Endothelial cell of umbilical vein (primary cell): Measurements from ENCODE around the gene TBX15. TPM values are rescaled to one million over a fixed set of nuclear protein-coding genes. Genes with fewer than 3 reads are reported as not detected.

Experiments used
- BruUV-seq: library from RNA; stranded (reverse); fragments of 400-500 nt; replicated peaks from 2 replicates; lab custom pipeline; 2021; lab: Mats Ljungman, UMichigan
- CTCF ChIA-PET: fragments of 300-600, 350-600 bp; sonication (Branson Sonifier 250); formaldehyde crosslinking; loops from one replicate; lab custom pipeline; 2021; ENCODE audit warnings: antibody characterized with exemption, inconsistent platforms; lab: Charles Lee
- POLR2A ChIA-PET: fragments of 300-600, 350-600 bp; sonication (Branson Sonifier 250); formaldehyde crosslinking; loops from one replicate; lab custom pipeline; 2021; ENCODE audit warnings: antibody characterized with exemption, inconsistent platforms; lab: Charles Lee
- DNase-seq: peaks from one replicate; pipeline ENCODE4 v3.0.0-alpha.2; 2011; ENCODE audit warnings: low read depth, low spot score
- FAIRE-seq: peaks from 2 replicates; lab custom pipeline; 2011; peaks lifted over from hg19 to GRCh38; lab: Jason Lieb, UNC
- H2AFZ ChIP-seq: 2 replicates; pipeline ENCODE4 v1.6.0; 2012; ENCODE audit warnings: low read depth, low read length, control low read depth, inconsistent platforms
- H3K27ac ChIP-seq: 2 replicates; pipeline ENCODE4 v1.5.1; 2011; ENCODE audit warnings: low read depth, mild to moderate bottlenecking, control low read depth, low read length, moderate library complexity; ENCODE audit not compliant: insufficient read depth
- H3K27me3 ChIP-seq, 2 experiments: 2 replicates each; pipeline versions ENCODE4 v1.6.0 to v1.6.1; 2011; ENCODE audit warnings: low read length in 2 of 2, mixed read lengths in 1 of 2; ENCODE audit not compliant: control insufficient read depth in 2 of 2, insufficient read depth in 2 of 2
- H3K36me3 ChIP-seq, 2 experiments: 2 replicates in 1 of 2; 3 replicates in 1 of 2; pipeline ENCODE4 v1.5.1; 2011; ENCODE audit warnings: low read length in 2 of 2, mild to moderate bottlenecking in 1 of 2, moderate library complexity in 1 of 2; ENCODE audit not compliant: control insufficient read depth in 2 of 2, insufficient read depth in 2 of 2; ENCODE audit errors: extremely low read depth in 1 of 2
- H3K4me1 ChIP-seq: 3 replicates; pipeline ENCODE4 v1.5.1; 2011; ENCODE audit warnings: mild to moderate bottlenecking, low read length; ENCODE audit not compliant: control insufficient read depth, insufficient read depth; ENCODE audit errors: extremely low read depth
- H3K4me2 ChIP-seq: 2 replicates; pipeline ENCODE4 v1.6.1; 2011; ENCODE audit warnings: low read length, control low read depth, mixed read lengths; ENCODE audit not compliant: insufficient read depth
- H3K4me3 ChIP-seq, 3 experiments: fragments of 200-600 bp in 1 of 3; sonication (generic), shearing (Covaris generic) in 1 of 3; replicated peaks in 1 of 3; 2 replicates each; pipeline ENCODE4 v1.5.1; 2011 to 2016; ENCODE audit warnings: control low read depth in 3 of 3, low read length in 3 of 3, mild to moderate bottlenecking in 2 of 3, inconsistent platforms in 1 of 3, low read depth in 1 of 3, moderate library complexity in 1 of 3; ENCODE audit not compliant: insufficient read depth in 1 of 3
- H3K79me2 ChIP-seq: 2 replicates; pipeline ENCODE4 v1.6.0; 2012; ENCODE audit warnings: low read length, inconsistent platforms; ENCODE audit not compliant: control insufficient read depth, insufficient read depth
- H3K9ac ChIP-seq: replicated peaks from 2 replicates; pipeline ENCODE3; 2011; ENCODE audit warnings: low read length, control low read depth; ENCODE audit not compliant: insufficient read depth; ENCODE audit errors: extremely low read depth
- H3K9me1 ChIP-seq: replicated peaks from 3 replicates; pipeline ENCODE4 v1.6.0; 2011; ENCODE audit warnings: mild to moderate bottlenecking, low read length; ENCODE audit not compliant: control insufficient read depth, insufficient read depth; ENCODE audit errors: extremely low read depth
- H3K9me3 ChIP-seq: replicated peaks from 2 replicates; pipeline ENCODE4 v1.5.1; 2012; ENCODE audit warnings: low read length, inconsistent platforms; ENCODE audit not compliant: control insufficient read depth, insufficient read depth
- H4K20me1 ChIP-seq: replicated peaks from 2 replicates; pipeline ENCODE3; 2011; ENCODE audit warnings: mild to moderate bottlenecking, low read length; ENCODE audit not compliant: control insufficient read depth, insufficient read depth; ENCODE audit errors: extremely low read depth
- CTCF ChIP-seq, 2 donors: IDR thresholded peaks; 1 replicate in 1 of 2; 2 replicates in 1 of 2; pipeline ENCODE4 v1.5.1; 2011; ENCODE audit warnings: low read length in 2 of 2, mild to moderate bottlenecking in 2 of 2, moderate library complexity in 2 of 2, control low read depth in 1 of 2, inconsistent platforms in 1 of 2, low read depth in 1 of 2; ENCODE audit not compliant: insufficient read depth in 1 of 2; ENCODE audit errors: extremely low read depth in 1 of 2
- EZH2 ChIP-seq: IDR thresholded peaks from 2 replicates; pipeline ENCODE4 v1.6.1; 2012; ENCODE audit warnings: borderline replicate concordance, low read depth, mild to moderate bottlenecking, moderate library complexity, low read length, inconsistent platforms; ENCODE audit not compliant: severe bottlenecking
- FOS ChIP-seq: IDR thresholded peaks from 2 replicates; pipeline ENCODE4 v1.6.1; 2011; ENCODE audit warnings: mild to moderate bottlenecking, low read length, moderate library complexity, borderline replicate concordance; ENCODE audit not compliant: insufficient read depth
- GATA2 ChIP-seq: IDR thresholded peaks from 2 replicates; pipeline ENCODE4 v1.7.0; 2011; ENCODE audit warnings: low read depth, mild to moderate bottlenecking, moderate library complexity, mixed read lengths, low read length; ENCODE audit not compliant: insufficient read length, insufficient read depth
- JUN ChIP-seq: IDR thresholded peaks from 2 replicates; pipeline ENCODE4 v1.6.1; 2011; ENCODE audit warnings: borderline replicate concordance, low read depth; ENCODE audit not compliant: insufficient read length, insufficient read depth
- MAX ChIP-seq: IDR thresholded peaks from 2 replicates; pipeline ENCODE4 v1.6.1; 2011; ENCODE audit not compliant: insufficient read depth, insufficient read length
- MYC ChIP-seq: IDR thresholded peaks from one replicate; pipeline ENCODE4 v1.6.1; 2011; ENCODE audit warnings: mild to moderate bottlenecking, low read depth, low read length
- POLR2A ChIP-seq: IDR thresholded peaks from 2 replicates; pipeline ENCODE4 v1.6.1; 2012; ENCODE audit warnings: low read depth, mild to moderate bottlenecking, control low read depth, low read length
- POLR2AphosphoS5 ChIP-seq: IDR thresholded peaks from 2 replicates; pipeline ENCODE4 v1.6.1; 2012; ENCODE audit warnings: low read depth, mild to moderate bottlenecking, control low read depth, low read length, moderate library complexity; ENCODE audit not compliant: insufficient read depth
- dilution Hi-C: fragments of 300-500 bp; cut with MboI; formaldehyde crosslinking; loops from one replicate; pipeline ENCODE4 v1.15.0; 2019; ENCODE audit warnings: low sequenced_read_pairs; ENCODE audit not compliant: extremely low pct_ligation_motif_present
- intact Hi-C: fragments of 100-400 bp; cut with micrococcal nuclease; formaldehyde crosslinking; loops from one replicate; pipeline ENCODE4 v1.10.0; 2022
- polyA plus RNA-seq, 4 experiments: library from polyadenylated mRNA; depleted of rRNA in 3 of 4; stranded (reverse) in 3 of 4; unstranded in 1 of 4; fragments of >200 nt; gene quantifications; 2 replicates each; pipeline versions ENCODE4 v1.2.1 to v1.2.3, GENCODE V29; 2011 to 2012; ENCODE audit warnings: missing spikeins in 1 of 4
- total RNA-seq: library from RNA; stranded (reverse); gene quantifications from 2 replicates; pipeline ENCODE4 v1.2.3, GENCODE V29; 2021

The TBX15 gene
- total and polyA plus RNA-seq, 2 donors (not counting 3 experiments of a cell fraction or from before 2014, with no cell fraction given) = 0.01 TPM; not detected in 1

GRCh38 chr1:119027759-119028158 lies 39.6 kb upstream of the TBX15 start:
- H3K27ac ChIP-seq = no peak overlapping the region
- CTCF ChIA-PET = no interaction called here
- H3K36me3 ChIP-seq = no peaks in the 10 kb centered on the region
- H3K4me2 ChIP-seq = no peak overlapping the region
- POLR2A ChIA-PET = no interaction called here
- H3K9ac ChIP-seq = no peak overlapping the region
- H3K9me1 ChIP-seq = no peaks in the 10 kb centered on the region
- BruUV-seq = no TSS peak
- DNase-seq (no peak), FAIRE-seq (no peak)
- no peak overlapping the region for H2AFZ ChIP-seq
- no peaks in the 10 kb centered on the region for H4K20me1 ChIP-seq
- TF ChIP-seq POLR2AphosphoS5 = no peak
- no peak for TF ChIP-seq FOS
- TF ChIP-seq GATA2 = no peak
- TF ChIP-seq CTCF (IDR thresholded peaks at IDR 0.05; ENCODE audit: extremely low read depth in 1 of 2, insufficient read depth in 1 of 2, low read depth in 1 of 2, low read length in 2 of 2) = no peak
- TF ChIP-seq MYC = no peak
- TF ChIP-seq JUN = no peak
- no peak for TF ChIP-seq EZH2
- TF ChIP-seq POLR2A = no peak
- no peak for TF ChIP-seq MAX
- dilution Hi-C loops (no loop called here), intact Hi-C loops (no loop called here)
- no peaks in the 10 kb centered on the region for H3K4me1 ChIP-seq
- no peaks in the 10 kb centered on the region for H3K9me3 ChIP-seq
- no peaks in the 10 kb centered on the region for H3K79me2 ChIP-seq
- no peaks in the 10 kb centered on the region for H3K27me3 ChIP-seq
- no peak overlapping the region for H3K4me3 ChIP-seq
